ENCODE measurements around the gene TANC1.

TANC1 gene

DNA sequence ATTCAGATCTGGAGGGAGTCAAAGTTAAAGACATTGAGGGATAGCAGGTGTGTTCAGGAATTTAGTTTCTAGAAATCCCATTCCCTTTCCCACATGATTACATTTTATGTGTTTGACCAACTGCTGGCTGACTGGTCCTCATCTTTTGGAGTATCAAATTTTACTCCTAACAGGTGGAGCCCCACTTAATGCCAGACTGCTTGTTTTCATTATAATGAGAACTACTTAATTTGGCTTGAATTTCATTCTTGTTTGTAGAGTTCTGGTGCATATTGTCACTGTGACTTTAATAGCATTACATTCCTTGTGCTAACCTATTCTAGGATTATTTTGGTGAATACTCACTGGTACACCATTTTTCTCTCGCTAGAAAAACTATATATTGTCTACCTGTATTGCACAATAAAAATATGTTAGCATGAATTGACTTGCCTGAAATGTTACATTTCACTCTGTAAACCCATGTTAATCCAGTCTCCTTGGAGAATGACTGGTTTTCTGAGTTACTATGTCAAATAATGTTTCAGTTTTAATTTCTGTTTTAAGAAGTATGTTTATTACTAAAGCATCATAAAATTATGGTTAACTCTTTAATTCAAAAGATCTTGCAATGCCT, 98.2 kb downstream of the TANC1 start:
- DNase-seq = no peak

DNA sequence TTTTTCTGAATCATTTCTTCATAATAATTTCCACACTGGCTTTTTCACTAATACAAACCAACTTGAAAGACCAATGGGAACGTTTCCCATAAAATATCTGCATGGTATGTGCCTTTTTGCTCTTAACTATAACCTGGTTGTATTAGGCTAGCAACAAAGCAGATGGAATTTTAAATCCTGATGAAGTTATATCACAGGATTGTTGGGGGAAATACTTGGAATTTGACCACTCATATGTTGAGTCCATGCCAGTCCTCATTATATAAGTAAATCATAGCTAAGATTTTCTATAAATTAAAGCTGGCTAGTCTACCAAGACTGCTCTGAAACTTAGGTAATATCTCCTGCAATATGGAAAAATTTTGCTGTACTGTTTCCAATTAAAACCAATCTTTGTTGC, 99.5 kb downstream of the TANC1 start:
- DNase-seq = no peak

DNA sequence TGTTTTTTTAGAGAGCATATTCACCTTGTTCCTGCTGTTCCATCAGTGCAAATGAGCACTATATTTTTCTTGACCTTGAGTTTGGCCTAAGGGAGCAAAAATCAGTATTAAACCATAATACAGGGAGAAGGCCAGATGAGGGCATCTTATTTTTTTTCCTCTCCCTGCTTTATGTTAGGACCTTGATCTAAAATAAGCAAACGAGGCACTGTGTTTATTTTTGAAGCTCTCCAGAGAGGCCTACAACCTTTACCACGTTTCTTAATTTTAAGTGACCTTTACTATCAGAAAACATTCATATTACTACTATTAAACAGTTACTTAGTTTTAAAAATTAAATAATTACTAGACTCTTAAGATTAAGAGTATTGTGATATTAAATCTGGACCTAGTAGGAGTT, 100.8 kb downstream of the TANC1 start:
- no peak for DNase-seq

DNA sequence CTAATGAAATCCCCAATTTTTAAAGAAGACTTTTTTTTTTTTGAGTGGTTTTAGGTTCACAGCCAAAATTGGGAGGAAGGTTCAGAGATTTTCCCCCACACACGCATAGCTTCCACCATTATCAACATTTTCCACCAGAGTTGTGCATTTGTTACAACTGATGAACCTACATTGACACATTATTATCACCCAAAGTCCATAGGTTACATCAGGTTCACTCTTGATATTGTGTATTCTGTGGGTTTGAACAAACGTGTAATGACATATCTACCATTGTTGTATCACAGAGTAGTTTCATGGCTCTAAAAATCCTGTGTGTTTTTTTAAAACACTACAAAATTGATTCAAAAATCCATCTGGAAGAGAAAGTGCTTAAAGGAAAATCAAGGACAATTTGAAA, 101.8 kb downstream of the TANC1 start:
- DNase-seq = no peak

DNA sequence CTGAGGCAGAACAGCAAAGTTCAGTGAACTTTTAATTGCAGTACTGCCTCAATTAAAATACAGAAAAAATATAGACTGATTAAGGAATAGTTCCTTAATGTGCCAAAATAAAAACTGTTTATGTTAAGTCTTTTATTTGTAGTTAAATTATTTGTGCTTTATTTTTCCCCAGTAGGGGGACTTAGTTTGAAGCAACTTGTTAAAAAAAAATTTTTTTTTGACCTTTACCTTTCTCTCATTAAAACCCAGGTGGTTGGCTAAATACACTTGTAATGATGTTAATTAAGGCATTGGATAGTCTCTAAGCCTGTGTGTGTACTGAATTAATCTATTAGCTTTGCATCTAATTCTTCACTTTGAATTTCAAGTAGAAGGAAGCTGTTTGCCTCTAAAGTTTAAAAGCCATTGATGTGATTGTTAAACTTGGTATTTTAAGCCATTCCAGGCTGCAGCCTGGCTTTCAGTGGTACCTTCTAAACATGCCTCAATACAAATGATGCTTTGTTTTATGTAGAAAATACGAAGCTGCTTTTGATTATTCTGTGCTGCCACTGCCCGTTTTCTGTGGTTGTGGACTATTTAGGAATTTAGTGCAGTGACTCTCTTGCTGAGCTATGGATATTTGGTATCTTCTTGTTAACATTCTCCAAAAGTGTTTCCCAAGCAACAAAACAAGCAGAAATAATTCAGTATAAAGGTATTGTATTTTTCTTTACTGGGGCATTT, 102.9 kb downstream of the TANC1 start:
- DNase-seq = no peak

DNA sequence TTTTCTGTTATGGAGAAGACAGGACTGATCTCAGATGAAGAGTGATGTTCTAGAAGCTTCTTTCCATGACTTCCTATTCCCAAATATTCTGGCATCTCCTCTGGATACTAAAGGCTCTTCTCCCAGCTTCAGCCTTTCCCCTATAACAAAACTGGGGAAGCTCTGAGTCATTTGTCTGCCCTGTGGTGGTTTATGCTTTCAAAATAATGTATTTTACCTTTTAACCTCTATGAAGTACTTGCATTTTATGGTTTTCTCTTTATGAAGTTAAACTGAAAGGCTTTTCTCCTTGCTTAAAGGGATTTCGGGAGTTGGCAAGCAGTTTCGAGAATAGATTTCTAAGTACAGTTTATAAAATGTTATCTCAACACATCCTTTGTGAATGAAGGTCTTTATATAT, 104.4 kb downstream of the TANC1 start:
- no peak for DNase-seq

DNA sequence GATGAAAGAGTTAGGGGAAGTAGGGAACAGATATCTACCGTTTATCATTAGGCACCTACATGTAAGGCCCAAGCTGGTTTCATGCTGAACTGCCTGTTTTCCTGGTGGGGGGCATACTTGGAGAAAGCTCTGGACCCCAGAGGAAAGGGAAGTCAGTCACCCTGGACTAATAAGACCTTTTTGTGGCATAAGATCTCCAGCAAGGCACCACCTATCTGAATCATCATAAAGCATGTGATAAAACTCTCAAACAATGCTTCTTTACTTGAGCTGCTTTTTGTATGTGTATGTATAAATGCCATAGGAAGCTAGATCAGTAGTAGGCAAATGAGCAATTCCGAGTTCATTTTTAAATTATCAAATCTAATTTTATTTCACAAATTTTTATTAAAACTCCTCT, 104.8 kb downstream of the TANC1 start:
- DNase-seq = no peak

DNA sequence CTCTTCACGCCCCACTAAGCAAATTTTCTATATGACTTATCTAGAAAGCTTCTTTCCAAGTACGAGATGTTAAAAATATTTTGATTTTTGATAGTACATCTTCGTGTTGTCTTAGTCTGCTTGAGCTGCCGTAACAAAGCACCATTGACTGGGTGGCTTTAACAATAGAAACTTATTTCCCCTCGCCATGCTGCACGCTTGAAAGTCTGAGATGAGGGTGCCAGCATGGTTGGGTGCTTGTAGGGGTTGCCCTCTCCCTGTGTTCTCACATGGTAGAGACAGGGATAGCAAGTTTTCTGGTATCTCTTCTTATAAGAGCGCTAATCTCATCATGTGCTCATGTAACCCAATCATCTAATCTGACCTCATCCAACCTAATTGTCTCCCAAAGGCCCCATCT, 106.2 kb downstream of the TANC1 start:
- DNase-seq = no peak

DNA sequence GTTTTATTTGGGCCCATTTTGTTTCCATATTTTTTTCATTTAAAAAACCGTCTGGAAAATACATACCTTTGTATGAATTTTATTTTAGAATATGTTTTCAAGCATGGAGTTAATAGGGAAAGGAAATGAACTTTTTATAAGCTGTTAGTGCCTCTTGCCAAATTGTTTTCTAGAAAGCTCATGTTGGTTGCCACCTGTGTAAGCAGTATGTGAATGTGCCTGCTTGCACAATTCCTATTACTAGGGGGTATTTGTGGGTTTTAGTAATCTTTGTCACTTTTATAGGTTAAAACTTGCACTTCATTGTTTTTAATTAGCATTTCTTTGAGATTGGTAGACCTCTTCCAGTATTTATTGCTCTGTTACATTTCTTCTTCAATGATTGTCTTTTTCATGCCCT, 107.3 kb downstream of the TANC1 start:
- DNase-seq = no peak

DNA sequence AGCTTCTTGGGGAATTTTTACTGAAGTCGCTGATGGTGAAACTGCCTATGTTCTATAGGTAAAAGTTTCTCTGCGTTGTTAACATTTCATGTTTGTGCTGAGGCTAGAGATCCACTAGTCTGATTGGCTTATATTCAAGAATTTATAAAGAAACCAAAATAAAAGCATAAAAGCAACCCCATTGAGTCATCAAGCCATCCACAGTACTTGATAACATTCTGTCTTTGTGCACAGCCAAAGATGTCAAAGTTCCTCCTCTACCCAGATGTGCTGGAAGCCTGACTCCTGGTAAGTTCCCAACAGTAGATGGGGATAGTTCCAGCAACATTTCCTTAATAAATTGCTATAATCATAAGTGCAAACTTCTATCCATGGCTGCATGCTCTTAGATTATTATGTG, 107.8 kb downstream of the TANC1 start:
- DNase-seq = no peak

DNA sequence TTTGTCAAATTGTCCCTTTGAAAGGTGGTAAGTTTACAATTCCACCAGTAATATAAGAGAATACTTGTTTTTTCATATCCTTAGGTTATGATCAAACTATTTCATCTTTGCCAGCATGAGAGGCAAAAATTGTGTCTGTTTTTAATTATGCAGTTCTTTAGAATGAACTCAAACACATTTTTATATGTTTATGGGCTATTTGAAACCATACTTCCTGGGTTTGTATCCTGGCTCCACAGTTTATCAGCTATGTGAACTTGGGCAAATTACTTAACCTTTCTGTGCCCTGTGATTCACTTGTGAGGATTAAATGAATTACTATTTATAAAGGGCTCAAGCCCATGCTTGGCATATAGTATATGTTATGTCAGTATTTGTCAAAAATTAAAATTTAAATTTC, 109.4 kb downstream of the TANC1 start:
- DNase-seq = no peak

DNA sequence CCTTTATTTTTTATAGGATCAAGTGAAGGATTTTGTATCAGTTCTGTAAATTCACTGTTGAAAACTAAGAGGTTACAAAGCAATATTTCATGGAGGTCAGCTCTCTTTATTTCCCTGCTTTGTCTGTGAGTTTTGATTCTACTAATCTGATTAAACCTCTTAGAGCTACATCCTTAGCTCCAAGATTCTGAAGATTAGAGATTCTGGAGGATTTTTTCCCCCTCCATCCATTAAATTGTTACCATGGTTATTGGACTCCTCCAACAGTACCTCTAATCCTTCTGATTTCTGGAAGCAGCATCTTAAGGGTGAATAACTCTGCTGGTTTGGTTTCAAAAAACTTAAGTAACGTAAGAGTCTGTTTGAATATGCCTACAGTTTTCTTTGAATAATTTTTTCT, 110.0 kb downstream of the TANC1 start:
- DNase-seq = no peak

DNA sequence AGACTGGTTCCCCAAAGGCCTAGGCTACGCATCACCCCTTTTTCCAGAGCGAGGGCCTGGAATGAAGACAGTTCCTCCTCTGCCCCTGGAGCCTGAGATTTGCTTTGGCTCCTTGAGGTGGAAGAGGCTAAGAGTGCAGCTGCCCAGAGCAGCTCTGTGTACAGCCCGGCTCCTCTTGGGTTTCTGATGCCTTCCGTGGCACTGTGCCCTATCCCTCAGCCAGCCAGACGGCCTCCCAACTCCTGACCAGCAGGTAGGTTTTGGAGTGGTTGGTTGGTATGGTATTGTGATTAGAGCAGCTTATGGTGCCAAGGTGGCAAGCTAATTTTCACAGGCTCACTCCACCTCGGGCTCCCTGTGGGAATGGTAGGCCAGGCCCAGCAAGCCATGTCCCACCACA, 112.2 kb downstream of the TANC1 start:
- no peak for DNase-seq

DNA sequence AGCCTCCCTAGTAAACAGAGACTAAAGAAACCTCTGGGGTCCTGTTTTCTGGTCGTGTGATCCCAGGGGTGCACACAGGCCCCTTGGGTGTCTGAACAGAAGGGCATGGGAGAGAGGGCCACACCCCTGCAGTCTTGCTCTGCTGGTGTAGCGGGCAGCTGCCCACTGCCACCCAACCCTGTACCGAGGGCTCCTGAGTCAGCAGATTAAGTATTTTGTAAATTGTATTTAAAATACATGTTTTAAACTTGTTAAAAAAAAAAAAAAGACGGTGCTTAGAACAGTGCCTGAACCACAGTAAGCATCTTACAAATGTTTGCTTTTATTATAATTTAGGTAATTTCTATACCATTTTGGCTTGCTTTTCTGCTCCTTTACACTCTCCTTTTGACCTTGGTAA, 113.7 kb downstream of the TANC1 start:
- DNase-seq = no peak

DNA sequence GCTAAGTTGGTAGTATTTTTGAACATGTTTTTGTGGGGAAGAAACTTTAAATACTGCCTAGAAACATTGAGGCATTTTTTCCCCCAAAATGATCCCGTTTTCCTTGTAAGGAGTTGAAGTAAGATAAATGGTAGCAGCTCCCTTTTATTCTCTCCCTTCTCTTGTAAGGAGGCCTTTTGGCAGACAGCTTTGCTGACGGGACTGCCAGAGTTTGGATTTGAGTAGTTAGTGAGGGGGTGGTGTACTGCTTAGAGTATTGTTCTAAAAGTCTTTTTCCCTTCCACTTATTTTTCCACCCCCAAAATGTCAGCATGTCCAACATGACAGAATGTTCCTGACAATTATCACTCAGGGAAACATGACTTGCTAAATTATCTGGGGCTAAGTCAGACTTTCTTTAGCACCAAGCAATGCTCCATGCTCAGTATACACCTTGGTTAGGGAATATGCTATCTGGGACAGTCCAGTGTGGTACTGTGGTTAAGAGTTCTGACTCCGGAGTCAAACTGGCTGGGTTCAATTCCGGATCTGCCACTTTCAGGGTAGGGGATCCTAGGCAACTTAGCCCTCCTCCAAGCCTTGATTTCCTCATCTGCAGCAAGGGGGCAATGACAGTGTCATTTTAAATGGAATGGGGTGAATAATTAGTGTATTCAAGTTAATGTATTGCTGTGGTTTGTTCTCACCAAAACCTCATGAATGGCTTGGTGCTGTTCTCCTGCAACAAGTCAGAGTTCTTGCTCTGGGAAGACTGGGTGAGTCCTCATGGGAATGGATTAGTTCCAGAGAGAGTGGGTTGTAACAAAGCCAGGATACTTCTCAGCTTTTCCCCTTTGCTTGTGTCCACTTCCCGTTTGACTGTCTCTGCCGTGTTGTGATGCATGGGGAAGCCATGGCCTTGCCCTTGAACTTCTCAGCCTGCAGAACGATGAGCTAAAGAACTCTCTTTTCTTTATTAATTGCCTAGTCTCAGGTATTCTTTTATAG, 116.2 kb downstream of the TANC1 start:
- DNase-seq = no peak

DNA sequence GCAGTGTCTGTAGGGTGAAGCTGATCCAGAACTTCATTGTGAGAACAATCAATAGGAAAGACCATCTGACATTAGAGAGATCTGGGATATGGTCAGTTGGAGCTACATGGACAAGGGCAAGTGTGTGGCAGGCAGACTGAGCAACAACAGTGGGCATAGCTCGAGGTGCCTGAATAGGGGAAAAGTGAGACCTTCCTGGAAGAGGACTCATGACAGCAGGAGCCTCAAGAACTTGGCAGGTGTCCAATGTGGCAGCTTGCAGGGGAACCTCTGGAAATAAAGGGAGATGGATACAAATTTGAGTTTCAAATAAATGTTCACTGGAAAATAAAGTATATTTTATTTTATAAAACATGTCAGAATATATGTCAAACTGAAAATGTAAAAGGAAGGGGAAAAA, 117.9 kb downstream of the TANC1 start:
- DNase-seq = no peak

DNA sequence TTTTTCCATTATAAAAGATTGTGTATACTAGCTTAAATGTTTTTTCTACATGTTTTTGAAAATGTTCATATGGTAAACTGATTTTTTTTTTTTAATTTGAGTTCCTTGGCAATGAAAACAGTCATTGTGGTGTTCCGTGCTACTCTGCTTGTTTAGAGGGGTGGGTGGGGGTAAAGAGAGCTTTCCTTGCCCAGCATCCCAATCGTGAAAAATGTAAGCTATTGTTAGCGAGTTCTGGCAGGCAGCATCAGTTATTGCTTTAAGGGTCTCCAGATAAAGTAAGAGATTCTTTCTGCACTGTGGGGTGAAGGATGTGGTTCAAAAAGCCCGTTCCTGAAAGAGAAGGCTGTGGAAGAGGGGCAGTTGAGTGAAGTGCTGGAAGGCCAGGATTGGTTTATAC, 118.4 kb downstream of the TANC1 start:
- DNase-seq = no peak

DNA sequence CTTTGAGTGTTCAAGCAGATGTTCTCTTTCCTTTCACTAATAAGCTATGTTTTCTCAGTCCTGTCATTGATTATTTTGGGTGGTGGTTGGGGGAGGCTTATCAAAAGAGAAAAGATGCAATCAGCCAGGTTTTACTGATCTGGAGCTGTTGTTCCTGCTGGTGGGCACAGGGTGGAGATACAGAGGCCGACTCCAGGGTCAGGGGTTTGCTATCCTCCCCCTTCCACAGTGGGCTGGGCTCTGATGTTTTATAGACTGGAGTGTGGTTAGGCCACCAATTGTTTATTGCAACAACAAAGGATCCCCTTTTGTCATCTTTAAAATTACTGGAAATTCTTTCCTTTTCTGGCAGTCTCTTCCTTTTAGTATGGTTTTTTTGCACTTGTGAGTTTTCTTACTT, 120.5 kb downstream of the TANC1 start:
- DNase-seq = no peak

DNA sequence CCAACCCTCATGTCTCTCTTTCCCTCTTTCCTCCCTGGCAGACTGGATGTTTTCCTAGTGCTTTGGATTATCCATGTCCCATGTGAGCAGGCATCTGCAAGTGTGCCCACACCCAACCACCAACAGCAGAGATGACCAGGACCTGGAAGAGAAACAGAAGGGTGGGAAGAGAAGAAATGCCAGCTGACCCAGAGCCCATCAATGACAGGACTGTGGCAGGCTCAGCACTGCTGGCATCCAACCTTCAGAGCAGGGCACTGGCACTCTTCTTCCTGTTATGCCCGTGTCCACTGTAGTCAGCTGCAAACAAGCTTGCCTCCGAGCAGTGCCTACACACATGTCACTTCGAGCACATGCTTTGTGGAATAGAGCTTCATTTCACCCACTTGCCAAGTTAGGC, 121.1 kb downstream of the TANC1 start:
- DNase-seq = no peak

DNA sequence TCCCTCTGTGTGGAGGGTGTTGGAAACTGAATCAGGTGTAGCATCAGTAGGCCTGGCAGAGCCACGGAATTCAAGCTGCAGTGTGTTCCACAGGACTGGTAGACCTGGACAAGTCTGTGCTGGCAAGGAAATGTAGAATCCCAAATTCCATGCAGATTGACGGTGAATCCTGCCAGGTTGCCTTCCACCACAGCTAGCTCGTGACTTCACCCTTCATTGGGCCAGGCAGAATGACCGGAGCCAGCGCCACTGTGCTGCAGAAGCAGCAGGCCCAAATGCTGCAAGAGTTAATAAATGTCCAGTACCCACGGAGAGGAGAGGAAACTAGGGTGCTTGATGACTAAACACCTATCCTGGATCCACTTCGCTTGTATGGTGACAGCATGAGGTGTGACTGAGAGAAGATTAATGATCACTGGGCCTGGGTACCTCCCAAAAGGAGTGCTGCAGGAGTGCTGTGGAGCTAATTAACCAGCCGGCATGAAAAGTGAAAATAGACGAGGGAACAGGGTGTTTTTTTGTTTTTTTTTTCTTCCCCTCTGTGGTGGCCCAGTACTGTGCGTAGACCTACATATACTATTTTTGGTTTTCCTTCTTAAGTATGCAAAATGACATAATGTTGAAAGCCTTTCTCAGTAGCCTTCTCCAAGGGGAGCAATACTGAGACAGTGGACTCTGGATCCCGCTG, 122.2 kb downstream of the TANC1 start:
- DNase-seq = no peak

DNA sequence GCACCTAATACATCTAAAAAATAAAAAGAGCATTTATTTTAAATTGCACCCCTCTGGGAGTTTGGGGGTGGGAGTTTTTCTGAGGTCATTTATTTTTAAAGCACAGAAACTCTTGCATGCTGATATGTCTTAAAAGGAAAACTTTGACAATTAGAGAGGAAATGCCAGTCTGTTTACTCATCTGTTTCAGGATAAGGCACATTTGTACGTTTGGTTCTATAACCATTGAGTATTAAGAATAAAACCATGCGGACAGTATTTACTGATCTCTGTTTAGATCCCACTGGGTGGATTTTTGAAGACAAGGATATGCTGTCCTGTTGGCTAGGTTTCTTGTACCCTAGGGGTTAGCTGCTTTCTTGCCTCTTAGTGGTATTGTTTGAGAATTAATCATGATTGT, 122.9 kb downstream of the TANC1 start:
- no peak for DNase-seq

DNA sequence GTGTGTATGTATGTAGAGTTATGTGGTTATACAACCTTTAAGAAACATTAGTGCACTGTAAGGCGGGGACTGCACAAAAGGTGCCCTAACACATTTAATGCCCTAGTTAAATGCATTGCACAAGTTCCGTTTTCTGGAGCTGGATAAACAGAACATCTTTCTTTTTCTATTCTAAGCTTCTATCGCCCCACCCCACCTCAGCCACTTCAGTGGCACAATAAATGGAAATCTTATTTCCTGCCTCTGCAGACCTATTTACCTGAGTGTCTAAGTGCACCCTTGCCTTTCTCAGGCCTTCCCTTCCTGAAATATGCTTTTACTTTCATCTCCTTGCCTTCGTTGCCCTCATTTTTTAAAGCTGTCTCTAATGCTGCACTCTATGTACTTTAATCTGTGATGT, 123.5 kb downstream of the TANC1 start:
- peak; percentile 35 for DNase-seq

DNA sequence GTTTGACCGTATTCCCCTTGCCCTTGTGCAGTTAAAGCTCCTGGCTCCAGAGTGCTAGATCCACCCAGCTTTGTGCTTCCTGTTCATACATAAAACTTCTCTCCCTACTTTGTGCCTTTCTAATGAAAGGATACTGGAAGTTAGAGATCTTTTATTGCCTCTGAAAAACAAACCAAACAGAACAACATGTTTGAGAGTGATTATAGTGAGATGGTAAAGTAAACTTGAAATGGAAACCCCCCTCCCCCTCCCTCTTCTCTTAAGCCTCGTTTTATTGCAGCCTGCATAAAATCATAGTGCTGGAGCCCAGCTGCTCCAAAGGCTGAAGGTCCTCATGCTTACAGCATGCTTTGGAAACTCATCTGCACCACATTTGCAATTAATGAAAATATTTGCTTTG, 125.1 kb downstream of the TANC1 start:
- no peak for DNase-seq
